HL-60/S4 (cell line): ENCODE data around the gene NFIA.

Experiments used
- in situ Hi-C: fragments of 300-500 bp; cut with MboI; formaldehyde crosslinking; loops from 2 replicates; pipeline ENCODE4 v1.14.3; 2022; ENCODE audit warnings: low sequenced_read_pairs

Gene NFIA

GRCh38 chr1:61181067-61182038 lies 99.0 kb downstream of the NFIA start:
- in situ Hi-C loops = no loop called here

- in situ Hi-C loops = no loop called here
These were observed 99.7 kb downstream of the NFIA start for GRCh38 chr1:61182049-61182448.

GRCh38 chr1:61182480-61182879 lies 100.1 kb downstream of the NFIA start:
- in situ Hi-C loops = no loop called here

- in situ Hi-C loops = no loop called here
These were observed 101.2 kb downstream of the NFIA start for GRCh38 chr1:61183471-61184039.

- in situ Hi-C loops = no loop called here
These were observed 101.8 kb downstream of the NFIA start for GRCh38 chr1:61184040-61184713.

- in situ Hi-C loops = no loop called here
These were observed 102.3 kb downstream of the NFIA start for GRCh38 chr1:61184714-61185106.

GRCh38 chr1:61186753-61187152 lies 104.4 kb downstream of the NFIA start:
- in situ Hi-C loops = no loop called here

- in situ Hi-C loops = no loop called here
These were observed 105.2 kb downstream of the NFIA start for GRCh38 chr1:61187352-61188086.

GRCh38 chr1:61190153-61190552 lies 107.8 kb downstream of the NFIA start:
- in situ Hi-C loops = no loop called here

- in situ Hi-C loops = no loop called here
These were observed 108.5 kb downstream of the NFIA start for GRCh38 chr1:61190618-61191432.

- in situ Hi-C loops = no loop called here
These were observed 109.0 kb downstream of the NFIA start for GRCh38 chr1:61191433-61191720.

- in situ Hi-C loops = no loop called here
These were observed 110.4 kb downstream of the NFIA start for GRCh38 chr1:61192663-61193330.

- in situ Hi-C loops = no loop called here
These were observed 111.4 kb downstream of the NFIA start for GRCh38 chr1:61193808-61194207.

- in situ Hi-C loops = no loop called here
These were observed 116.2 kb downstream of the NFIA start for GRCh38 chr1:61198554-61198953.

GRCh38 chr1:61201035-61201434 lies 118.7 kb downstream of the NFIA start:
- in situ Hi-C loops = no loop called here

GRCh38 chr1:61202854-61203598 lies 120.7 kb downstream of the NFIA start:
- in situ Hi-C loops = no loop called here

- in situ Hi-C loops = no loop called here
These were observed 122.2 kb downstream of the NFIA start for GRCh38 chr1:61204528-61204927.

GRCh38 chr1:61207416-61207815 lies 125.1 kb downstream of the NFIA start:
- in situ Hi-C loops = no loop called here

GRCh38 chr1:61208172-61208571 lies 125.8 kb downstream of the NFIA start:
- in situ Hi-C loops = no loop called here
